Osteoblast (primary cell): ENCODE results near the gene ZNHIT2. TPM values are rescaled to one million over a fixed set of nuclear protein-coding genes. Genes with fewer than 3 reads are reported as not detected.

Source experiments
- DNase-seq: peaks from one replicate; pipeline ENCODE4 v3.0.0; 2011; ENCODE audit warnings: low spot score, mixed read lengths; ENCODE audit not compliant: insufficient read length; ENCODE audit errors: missing footprints
- H2AFZ ChIP-seq: 2 replicates; pipeline ENCODE4 v1.6.0; 2011; ENCODE audit warnings: mild to moderate bottlenecking, low read length
- H3K27ac ChIP-seq: 2 replicates; pipeline ENCODE4 v1.5.1; 2011; ENCODE audit warnings: mild to moderate bottlenecking, low read depth, low read length, moderate library complexity
- H3K27me3 ChIP-seq: 2 replicates; pipeline ENCODE4 v1.6.0; 2012; ENCODE audit warnings: mild to moderate bottlenecking, control low read depth, inconsistent platforms, low read length, moderate library complexity; ENCODE audit not compliant: insufficient read depth
- H3K36me3 ChIP-seq: 2 replicates; pipeline ENCODE4 v1.5.1; 2011; ENCODE audit warnings: mild to moderate bottlenecking, low read length, control low read depth, moderate library complexity; ENCODE audit not compliant: insufficient read depth
- H3K4me1 ChIP-seq: 2 replicates; pipeline ENCODE4 v1.5.1; 2011; ENCODE audit warnings: mild to moderate bottlenecking, low read length, control low read depth, moderate library complexity; ENCODE audit not compliant: insufficient read depth
- H3K4me2 ChIP-seq: 2 replicates; pipeline ENCODE4 v1.6.0; 2011; ENCODE audit warnings: mild to moderate bottlenecking, low read length; ENCODE audit not compliant: insufficient read depth
- H3K4me3 ChIP-seq: fragments of 200-600 bp; sonication (generic); 3 replicates; pipeline ENCODE4 v1.5.1; 2012; ENCODE audit warnings: mild to moderate bottlenecking, low read length, inconsistent platforms; ENCODE audit not compliant: insufficient read depth
- H3K79me2 ChIP-seq: 2 replicates; pipeline ENCODE4 v1.6.0; 2012; ENCODE audit warnings: mild to moderate bottlenecking, low read length, control low read depth, inconsistent platforms; ENCODE audit not compliant: insufficient read depth
- H3K9me3 ChIP-seq: 2 replicates; pipeline ENCODE4 v1.5.1; 2011; ENCODE audit warnings: low read depth, low read length, control low read depth
- H4K20me1 ChIP-seq: 2 replicates; pipeline ENCODE4 v1.6.0; 2012; ENCODE audit warnings: mild to moderate bottlenecking, low read length, control low read depth; ENCODE audit not compliant: insufficient read depth
- CTCF ChIP-seq: IDR thresholded peaks from 2 replicates; pipeline ENCODE4 v1.5.1; 2011; ENCODE audit warnings: mild to moderate bottlenecking, low read depth, low read length, moderate library complexity; ENCODE audit errors: extremely low read depth
- total RNA-seq: library from RNA; depleted of rRNA; stranded (reverse); fragments of >200 nt; gene quantifications from 2 replicates; pipeline ENCODE4 v1.2.3, GENCODE V29; 2012

ZNHIT2 gene
- total RNA-seq, 1 donor, result 12.3 TPM

GRCh38 chr11:65126624-65127274, 9.2 kb upstream of the ZNHIT2 start:
- Histone ChIP-seq H3K4me2 (no peak overlapping the region), H2AFZ (no peak overlapping the region), H3K27ac (no peak overlapping the region), H3K9me3 (no peaks in the 10 kb centered on the region), H3K27me3 (no peaks in the 10 kb centered on the region), H3K36me3 (peaks cover 70% of the 10 kb centered on the region), H4K20me1 (peaks cover 20% of the 10 kb centered on the region), H3K79me2 (peaks cover 45% of the 10 kb centered on the region), H3K4me1 (peaks cover 5% of the 10 kb centered on the region), H3K4me3 (no peak overlapping the region)
- peak; percentile 72 for DNase-seq
- no peak for TF ChIP-seq CTCF

GRCh38 chr11:65125197-65126056, 7.9 kb upstream of the ZNHIT2 start:
- H3K79me2 ChIP-seq, result peaks cover 47% of the 10 kb centered on the region
- H3K27ac ChIP-seq, result no peak overlapping the region
- peaks cover 68% of the 10 kb centered on the region for H3K36me3 ChIP-seq
- no peak overlapping the region for H3K4me3 ChIP-seq
- no peak for TF ChIP-seq CTCF
- H4K20me1 ChIP-seq, result peaks cover 10% of the 10 kb centered on the region
- no peaks in the 10 kb centered on the region for H3K27me3 ChIP-seq
- peak; percentile 65 for DNase-seq
- H3K4me2 ChIP-seq, result no peak overlapping the region
- peaks cover 13% of the 10 kb centered on the region for H3K4me1 ChIP-seq
- H3K9me3 ChIP-seq, result no peaks in the 10 kb centered on the region
- H2AFZ ChIP-seq, result no peak overlapping the region

GRCh38 chr11:65124480-65125196, 7.1 kb upstream of the ZNHIT2 start:
- Histone ChIP-seq H3K79me2 (peaks cover 50% of the 10 kb centered on the region), H3K4me1 (peaks cover 13% of the 10 kb centered on the region), H3K27ac (no peak overlapping the region), H3K36me3 (peaks cover 70% of the 10 kb centered on the region), H3K9me3 (no peaks in the 10 kb centered on the region), H4K20me1 (peaks cover 10% of the 10 kb centered on the region), H3K4me2 (no peak overlapping the region), H3K4me3 (no peak overlapping the region), H3K27me3 (no peaks in the 10 kb centered on the region), H2AFZ (no peak overlapping the region)
- TF ChIP-seq CTCF, result no peak
- DNase-seq, result peak; percentile 72
